ENCODE results near the gene PAFAH1B1. TPM values are rescaled to one million over a fixed set of nuclear protein-coding genes. Genes with fewer than 3 reads are reported as not detected.

Gene PAFAH1B1
- total RNA-seq, 2 experiments from 2014 or later, result 159 to 168 TPM

GRCh38 chr17:2703606-2704005 is 110.2 kb downstream of the PAFAH1B1 start:
- DNase-seq, result no peak

GRCh38 chr17:2704031-2704889 is 110.8 kb downstream of the PAFAH1B1 start:
- CTCF ChIA-PET, result no interaction called here
- no peak overlapping the region for H3K4me3 Mint-ChIP-seq
- POLR2A ChIA-PET, result interaction anchor here (1.0 to 2.8 kb wide), 3 partner anchors 9 to 19 kb away, joined by 3 to 16 read pairs (median 3); no protein-coding TSS in a partner anchor
- intact Hi-C loops (cut with micrococcal nuclease), result no loop called here
- peaks cover 24% of the 10 kb centered on the region for H3K36me3 Mint-ChIP-seq (ENCODE audit: low read depth)
- H3K4me1 Mint-ChIP-seq (ENCODE audit: low read depth), result peaks cover 18% of the 10 kb centered on the region
- no peak overlapping the region for H3K27ac Mint-ChIP-seq
- H3K27me3 Mint-ChIP-seq, result no peaks in the 10 kb centered on the region
- no peak for ATAC-seq
- no peak for DNase-seq
- no peak for TF ChIP-seq CTCF (IDR thresholded peaks at IDR 0.05)
- no peaks in the 10 kb centered on the region for H3K9me3 Mint-ChIP-seq

More at GRCh38 chr17:2703606-2704005, 110.2 kb downstream of the PAFAH1B1 start:
- H3K27ac Mint-ChIP-seq, result no peak overlapping the region
- peaks cover 24% of the 10 kb centered on the region for H3K36me3 Mint-ChIP-seq (ENCODE audit: low read depth)
- no peak for ATAC-seq
- peaks cover 12% of the 10 kb centered on the region for H3K4me1 Mint-ChIP-seq (ENCODE audit: low read depth)
- no peaks in the 10 kb centered on the region for H3K9me3 Mint-ChIP-seq
- no peak for TF ChIP-seq CTCF (IDR thresholded peaks at IDR 0.05)
- CTCF ChIA-PET, result no interaction called here
- POLR2A ChIA-PET, result interaction anchor here (1.0 to 1.3 kb wide), 2 partner anchors 17 to 19 kb away, joined by 3 read pairs; no protein-coding TSS in a partner anchor
- H3K27me3 Mint-ChIP-seq, result no peaks in the 10 kb centered on the region
- H3K4me3 Mint-ChIP-seq, result no peak overlapping the region
- intact Hi-C loops (cut with micrococcal nuclease), result no loop called here

- no peak for TF ChIP-seq CTCF (IDR thresholded peaks at IDR 0.05)
- peaks cover 24% of the 10 kb centered on the region for H3K4me1 Mint-ChIP-seq (ENCODE audit: low read depth)
- ATAC-seq (no peak), DNase-seq (no peak)
- POLR2A ChIA-PET, result interaction anchor here (1.3 to 2.8 kb wide), 2 partner anchors 10 to 18 kb away, joined by 3 to 16 read pairs; no protein-coding TSS in a partner anchor
- no peaks in the 10 kb centered on the region for H3K27me3 Mint-ChIP-seq
- H3K9me3 Mint-ChIP-seq, result no peaks in the 10 kb centered on the region
- intact Hi-C loops (cut with micrococcal nuclease), result no loop called here
- H3K4me3 Mint-ChIP-seq, result no peak overlapping the region
- H3K27ac Mint-ChIP-seq, result no peak overlapping the region
- CTCF ChIA-PET, result no interaction called here
- H3K36me3 Mint-ChIP-seq (ENCODE audit: low read depth), result peaks cover 24% of the 10 kb centered on the region
Measured at GRCh38 chr17:2704890-2705248, 111.4 kb downstream of the PAFAH1B1 start.

GRCh38 chr17:2705263-2705662 is 111.8 kb downstream of the PAFAH1B1 start:
- no peaks in the 10 kb centered on the region for H3K27me3 Mint-ChIP-seq
- intact Hi-C loops (cut with micrococcal nuclease), result no loop called here
- no peak for DNase-seq
- H3K4me3 Mint-ChIP-seq, result no peak overlapping the region
- no peak for ATAC-seq
- TF ChIP-seq CTCF (IDR thresholded peaks at IDR 0.05), result no peak
- H3K27ac Mint-ChIP-seq, result peak overlapping the region; percentile 0
- peaks cover 28% of the 10 kb centered on the region for H3K4me1 Mint-ChIP-seq (ENCODE audit: low read depth)
- ChIA-PET CTCF (no interaction called here), POLR2A (interaction anchor here (1.2 to 2.8 kb wide), 2 partner anchors 10 to 19 kb away, joined by 4 to 16 read pairs; no protein-coding TSS in a partner anchor)
- H3K9me3 Mint-ChIP-seq, result no peaks in the 10 kb centered on the region
- peaks cover 26% of the 10 kb centered on the region for H3K36me3 Mint-ChIP-seq (ENCODE audit: low read depth)
